AG04450 (cell line): Measurements from ENCODE around the gene CDKL2. TPM values are rescaled to one million over a fixed set of nuclear protein-coding genes. Genes with fewer than 3 reads are reported as not detected.
A peak's percentile ranks its signal among the peaks of the same experiment; 100 is the strongest.

Source experiments
- CTCF ChIA-PET: fragments of 300-600, 350-600 bp; formaldehyde crosslinking; extraction: SDS; loops from one replicate; lab custom pipeline; 2022; ENCODE audit warnings: antibody characterized with exemption, inconsistent platforms; lab: Charles Lee
- POLR2A ChIA-PET: fragments of 350-600 bp; formaldehyde crosslinking; extraction: SDS; loops from one replicate; lab custom pipeline; 2021; ENCODE audit warnings: antibody characterized with exemption, inconsistent platforms; lab: Yijun Ruan, JAX
- DNase-seq: peaks from one replicate; pipeline ENCODE4 v3.0.0-alpha.2; 2011; ENCODE audit warnings: low read depth, low spot score
- H3K27ac ChIP-seq: one replicate; pipeline ENCODE4 v1.5.1; 2012; ENCODE audit warnings: low read depth, low read length, control low read depth
- H3K27me3 ChIP-seq: one replicate; pipeline ENCODE4 v1.6.0; 2012; ENCODE audit warnings: low read length; ENCODE audit not compliant: control insufficient read depth, insufficient read depth
- H3K4me3 ChIP-seq: 2 replicates; pipeline ENCODE4 v1.5.1; 2011; ENCODE audit warnings: mild to moderate bottlenecking, low read depth, low read length, control low read depth
- H3K9me3 ChIP-seq: 2 replicates; pipeline ENCODE4 v1.5.1; 2012; ENCODE audit warnings: low read length; ENCODE audit not compliant: control insufficient read depth, insufficient read depth
- CTCF ChIP-seq: IDR thresholded peaks from 2 replicates; pipeline ENCODE4 v1.5.1; 2011; ENCODE audit warnings: low read depth, low read length, control low read depth, inconsistent platforms
- polyA plus RNA-seq: library from polyadenylated mRNA; depleted of rRNA; stranded (reverse); fragments of >200 nt; gene quantifications from 2 replicates; pipeline ENCODE4 v1.2.3, GENCODE V29; 2011

Gene CDKL2
- polyA plus RNA-seq, 1 experiment = 0.29 TPM

- ChIA-PET POLR2A (interaction anchor here (3.1 kb wide), 1 partner anchor 65 kb away, joined by 12 read pairs; the partner anchor contains the start of gene USO1), CTCF (interaction anchor here (0.9 to 2.9 kb wide), 3 partner anchors 11 to 188 kb away, joined by 4 to 12 read pairs (median 5); partner anchors contain the start of gene USO1)
- DNase-seq = no peak
- TF ChIP-seq CTCF = no peak
- Histone ChIP-seq H3K27ac (no peak overlapping the region), H3K9me3 (no peaks in the 10 kb centered on the region), H3K4me3 (no peak overlapping the region), H3K27me3 (no peaks in the 10 kb centered on the region)
Measured at GRCh38 chr4:75659512-75660031, 29.2 kb upstream of the CDKL2 start.

DNA sequence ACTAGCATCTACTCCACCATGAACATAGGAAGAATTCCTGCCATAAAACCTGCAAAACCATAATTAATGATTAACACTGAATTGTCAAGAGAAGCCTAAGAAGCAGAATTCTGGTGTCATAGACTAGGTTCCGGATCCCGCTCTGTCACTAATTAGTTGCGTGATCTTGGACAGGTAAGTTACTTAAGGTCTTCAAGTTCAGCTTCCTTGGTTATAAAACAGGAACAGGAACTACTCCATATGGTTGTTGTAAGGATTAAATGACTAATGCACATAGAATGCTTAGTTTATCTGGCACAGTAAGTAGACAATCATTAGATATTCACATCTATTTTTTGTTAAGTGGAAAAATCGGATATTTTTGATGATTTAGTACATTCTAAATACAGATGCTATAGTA is 28.5 kb upstream of the CDKL2 start:
- no peak for DNase-seq
- ChIA-PET POLR2A (interaction anchor here (3.1 kb wide), 1 partner anchor 66 kb away, joined by 12 read pairs; the partner anchor contains the start of gene USO1), CTCF (interaction anchor here (1.6 to 2.9 kb wide), 2 partner anchors 12 to 65 kb away, joined by 3 to 12 read pairs; partner anchors contain the start of gene USO1)
- no peaks in the 10 kb centered on the region for H3K27me3 ChIP-seq
- no peak overlapping the region for H3K4me3 ChIP-seq
- TF ChIP-seq CTCF = no peak
- peak overlapping the region; percentile 24 for H3K27ac ChIP-seq
- no peaks in the 10 kb centered on the region for H3K9me3 ChIP-seq

GRCh38 chr4:75655562-75655961 is 25.2 kb upstream of the CDKL2 start:
- DNase-seq = no peak
- Histone ChIP-seq H3K4me3 (no peak overlapping the region), H3K27me3 (no peaks in the 10 kb centered on the region), H3K9me3 (no peaks in the 10 kb centered on the region), H3K27ac (no peak overlapping the region)
- POLR2A ChIA-PET = no interaction called here
- CTCF ChIA-PET = interaction anchor here (1.0 kb wide), 1 partner anchor 68 kb away, joined by 4 read pairs; the partner anchor contains the start of gene USO1
- no peak for TF ChIP-seq CTCF

- TF ChIP-seq CTCF = no peak
- Histone ChIP-seq H3K27ac (no peak overlapping the region), H3K9me3 (no peaks in the 10 kb centered on the region), H3K27me3 (no peaks in the 10 kb centered on the region), H3K4me3 (no peak overlapping the region)
- CTCF ChIA-PET = interaction anchor here (1.0 to 2.6 kb wide), 2 partner anchors 69 to 193 kb away, joined by 4 to 9 read pairs; partner anchors contain the start of gene USO1
- POLR2A ChIA-PET = no interaction called here
- DNase-seq = no peak
Measured at GRCh38 chr4:75654905-75655304, 24.6 kb upstream of the CDKL2 start.

GRCh38 chr4:75653845-75654503 is 23.6 kb upstream of the CDKL2 start:
- ChIA-PET CTCF (interaction anchor here (0.6 to 2.6 kb wide), 8 partner anchors 16 to 196 kb away, joined by 3 to 16 read pairs (median 4); partner anchors contain the start of gene USO1), POLR2A (no interaction called here)
- H3K27ac ChIP-seq = no peak overlapping the region
- H3K9me3 ChIP-seq = no peaks in the 10 kb centered on the region
- no peak for DNase-seq
- no peak overlapping the region for H3K4me3 ChIP-seq
- TF ChIP-seq CTCF = peak; percentile 64
- H3K27me3 ChIP-seq = no peaks in the 10 kb centered on the region
